CD8-positive, alpha-beta memory T cell (primary cell): ENCODE measurements around the gene S100A5. TPM values are rescaled to one million over a fixed set of nuclear protein-coding genes. Genes with fewer than 3 reads are reported as not detected.

ENCODE experiments used
- CTCF ChIA-PET: fragments of 350-600 bp; sonication (Branson Sonifier 250); formaldehyde crosslinking; loops from one replicate; lab custom pipeline; 2021; ENCODE audit warnings: antibody characterized with exemption; lab: Charles Lee
- POLR2A ChIA-PET: fragments of 350-600 bp; sonication (Branson Sonifier 250); formaldehyde crosslinking; loops from one replicate; lab custom pipeline; 2021; ENCODE audit warnings: antibody characterized with exemption; lab: Charles Lee
- DNase-seq, 5 donors: peaks; one replicate each; pipeline versions ENCODE4 v3.0.0 to v3.0.0-alpha.2; 2020 to 2022; ENCODE audit warnings: mixed read lengths in 1 of 5
- H3K27ac ChIP-seq: one replicate; pipeline ENCODE4 v1.7.0; 2013; ENCODE audit warnings: low read depth, mild to moderate bottlenecking, low read length, moderate library complexity
- H3K27me3 ChIP-seq: 2 replicates; pipeline ENCODE4 v1.7.0; 2013; ENCODE audit warnings: low read length, mild to moderate bottlenecking; ENCODE audit not compliant: insufficient read depth, poor library complexity, severe bottlenecking
- H3K36me3 ChIP-seq: 2 replicates; pipeline ENCODE4 v1.7.0; 2013; ENCODE audit warnings: mild to moderate bottlenecking, low read length, moderate library complexity; ENCODE audit not compliant: insufficient read depth
- H3K4me1 ChIP-seq: 2 replicates; pipeline ENCODE4 v1.7.0; 2013; ENCODE audit warnings: mild to moderate bottlenecking, low read length, moderate library complexity; ENCODE audit not compliant: insufficient read depth
- H3K4me3 ChIP-seq: 2 replicates; pipeline ENCODE4 v1.7.0; 2013; ENCODE audit warnings: mild to moderate bottlenecking, low read length
- H3K9me3 ChIP-seq: 2 replicates; pipeline ENCODE4 v1.7.0; 2013; ENCODE audit warnings: mild to moderate bottlenecking, low read length
- H3K27ac Mint-ChIP-seq, 8 donors: one replicate each; pipeline ENCODE4 v1.8.0; 2020 to 2021; ENCODE audit warnings: mixed read lengths in 8 of 8, mild to moderate bottlenecking in 6 of 8, inconsistent platforms in 3 of 8, moderate library complexity in 3 of 8
- H3K27me3 Mint-ChIP-seq, 2 donors: one replicate each; pipeline ENCODE4 v1.8.0; 2020 to 2021; ENCODE audit warnings: mixed read lengths in 2 of 2, mild to moderate bottlenecking in 1 of 2, moderate library complexity in 1 of 2
- H3K36me3 Mint-ChIP-seq, 3 donors: one replicate each; pipeline ENCODE4 v1.8.0; 2020 to 2021; ENCODE audit warnings: mixed read lengths in 3 of 3, inconsistent platforms in 1 of 3, mild to moderate bottlenecking in 1 of 3
- H3K4me1 Mint-ChIP-seq, 3 donors: one replicate each; pipeline ENCODE4 v1.8.0; 2020 to 2021; ENCODE audit warnings: mixed read lengths in 3 of 3, inconsistent platforms in 1 of 3, mild to moderate bottlenecking in 1 of 3
- H3K4me3 Mint-ChIP-seq, 7 donors: one replicate each; pipeline ENCODE4 v1.8.0; 2020 to 2021; ENCODE audit warnings: mixed read lengths in 7 of 7, mild to moderate bottlenecking in 6 of 7, moderate library complexity in 4 of 7, inconsistent platforms in 2 of 7
- H3K9me3 Mint-ChIP-seq, 5 donors: one replicate each; pipeline ENCODE4 v1.8.0; 2020 to 2022; ENCODE audit warnings: mixed read lengths in 5 of 5, mild to moderate bottlenecking in 3 of 5, moderate library complexity in 2 of 5, inconsistent platforms in 1 of 5
- polyA plus RNA-seq: library from polyadenylated mRNA; unstranded; fragments of 300-500 nt; fragmentation: Illumina TruSeq; gene quantifications from one replicate; pipeline ENCODE4 v1.2.3, GENCODE V29; 2021
- total RNA-seq, 2 experiments: library from RNA; stranded (reverse); gene quantifications; one replicate each; pipeline ENCODE4 v1.2.3, GENCODE V29; 2021

The S100A5 gene
- total and polyA plus RNA-seq, 3 experiments from 2014 or later, result 0.61 to 1.6 (median 1.5) TPM

DNA sequence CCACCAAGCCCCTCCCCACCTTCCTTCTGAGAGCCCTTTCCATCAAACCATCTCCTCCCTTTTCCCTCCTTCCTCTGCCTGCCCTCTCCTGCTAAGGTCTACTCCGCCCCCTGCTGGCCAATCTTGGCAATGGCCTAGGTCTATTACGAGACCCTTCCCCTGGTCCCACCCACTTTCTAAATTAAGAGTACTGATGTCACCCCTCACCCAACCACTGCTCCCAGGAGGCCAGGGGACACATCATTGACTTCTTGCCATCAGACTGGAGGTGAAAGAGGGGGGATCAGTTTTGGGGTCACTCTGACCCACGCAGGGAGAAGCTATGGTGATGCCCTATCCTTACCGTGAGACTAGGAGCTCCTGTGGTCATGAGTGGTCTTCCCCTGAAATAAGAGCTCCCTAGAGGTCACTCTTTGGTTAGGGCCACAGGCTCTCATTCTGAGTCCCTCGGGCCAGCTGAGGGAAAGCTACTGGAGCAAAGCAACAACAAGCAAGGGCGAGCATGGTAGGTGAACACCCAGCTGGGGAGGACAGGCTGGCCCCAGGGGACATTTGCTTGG lies 45.7 kb downstream of the S100A5 start:
- Mint-ChIP-seq H3K4me1 (no peaks in the 10 kb centered on the region), H3K4me3 (no peak overlapping the region), H3K27ac (no peak overlapping the region), H3K9me3 (no peaks in the 10 kb centered on the region), H3K36me3 (no peaks in the 10 kb centered on the region), H3K27me3 (peaks cover 25 to 53% of the 10 kb centered on the region in 2 donors)
- ChIA-PET POLR2A (no interaction called here), CTCF (interaction anchor here (0.7 to 4.8 kb wide), 19 partner anchors 9 to 259 kb away, joined by 3 to 35 read pairs (median 3); partner anchors contain the start of genes PGLYRP4, S100A3 and S100A9)
- Histone ChIP-seq H3K27me3 (peaks cover 5% of the 10 kb centered on the region), H3K4me1 (no peaks in the 10 kb centered on the region), H3K9me3 (no peaks in the 10 kb centered on the region), H3K36me3 (no peaks in the 10 kb centered on the region), H3K27ac (no peak overlapping the region), H3K4me3 (no peak overlapping the region)
- peak; percentile 38 to 78 (median 61) for DNase-seq

DNA sequence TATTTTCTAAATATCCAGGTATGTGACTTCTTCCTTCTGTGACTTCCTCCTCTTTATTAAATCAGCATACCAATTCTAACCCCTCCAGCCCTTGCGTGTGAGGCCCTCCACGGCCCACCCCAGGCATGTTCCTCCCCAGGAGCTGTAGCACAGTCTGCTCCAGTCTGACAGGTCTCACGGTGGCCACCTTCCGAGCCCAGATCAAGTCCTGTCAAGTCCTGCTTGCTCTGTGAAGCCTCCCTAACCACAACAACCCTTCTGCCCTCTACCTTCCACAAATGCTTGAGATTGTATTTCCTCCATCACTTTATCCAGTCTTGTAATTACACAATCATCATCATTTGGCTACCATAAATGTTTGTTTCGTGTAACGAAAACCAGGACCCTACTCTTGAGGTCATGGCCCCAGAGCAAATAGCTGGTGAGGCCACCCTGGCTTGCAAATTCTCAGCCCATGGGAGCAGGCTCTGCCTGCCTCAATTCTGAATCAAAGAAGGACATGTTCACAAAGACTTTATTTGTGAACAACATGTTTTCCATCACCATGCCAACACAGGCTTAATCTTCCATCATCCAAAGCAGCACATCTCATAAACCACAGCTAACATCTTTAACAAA lies 47.3 kb downstream of the S100A5 start:
- DNase-seq, result no peak
- Mint-ChIP-seq H3K36me3 (no peaks in the 10 kb centered on the region), H3K4me3 (no peak overlapping the region), H3K27me3 (peaks cover 19 to 42% of the 10 kb centered on the region in 2 donors), H3K9me3 (no peaks in the 10 kb centered on the region), H3K4me1 (no peaks in the 10 kb centered on the region), H3K27ac (peak overlapping the region in 1 of 8 donors; percentile 54)
- ChIA-PET CTCF (interaction anchor here (2.2 to 4.8 kb wide), 2 partner anchors 28 to 140 kb away, joined by 8 to 35 read pairs; no protein-coding TSS in a partner anchor), POLR2A (no interaction called here)
- Histone ChIP-seq H3K36me3 (no peaks in the 10 kb centered on the region), H3K27ac (no peak overlapping the region), H3K4me1 (no peaks in the 10 kb centered on the region), H3K9me3 (no peaks in the 10 kb centered on the region), H3K27me3 (no peaks in the 10 kb centered on the region), H3K4me3 (no peak overlapping the region)

DNA sequence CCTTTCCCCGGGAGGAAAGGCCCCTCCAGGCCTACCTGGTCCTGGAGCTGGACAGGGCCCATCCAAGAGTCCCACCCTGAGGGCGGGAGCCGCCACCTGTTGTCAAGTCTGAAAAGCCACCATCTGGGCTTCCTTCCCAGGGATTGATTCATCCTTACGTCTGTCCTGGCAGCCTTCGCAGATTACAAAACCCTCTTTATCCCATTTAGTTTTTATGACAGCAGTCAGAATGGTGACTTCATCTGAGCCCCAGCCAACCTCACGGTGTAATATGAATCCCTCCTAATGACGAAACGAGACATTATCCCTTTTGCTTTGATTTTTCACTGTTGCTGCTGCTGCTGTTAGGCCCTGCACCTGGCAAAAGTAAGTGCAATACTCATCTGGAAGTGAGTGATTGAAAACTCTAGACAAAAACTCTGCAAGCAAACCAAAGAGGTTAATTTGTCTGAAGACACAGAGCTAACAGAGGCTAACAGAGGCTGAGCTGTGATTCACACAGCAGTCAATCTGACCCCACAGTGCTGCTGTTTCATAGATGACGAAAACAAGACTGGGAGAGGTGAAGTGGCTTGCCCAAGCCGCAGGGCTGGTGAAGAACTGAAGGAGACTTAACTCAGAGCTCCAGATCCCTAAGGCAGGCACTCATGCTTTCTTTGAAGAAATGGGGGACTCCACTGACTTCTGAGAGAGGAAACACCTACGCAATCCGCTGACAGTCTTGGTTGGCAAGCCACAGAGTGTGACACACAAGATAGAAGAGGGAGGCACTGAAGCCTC lies 50.3 kb downstream of the S100A5 start:
- no peaks in the 10 kb centered on the region for H3K9me3 ChIP-seq
- CTCF ChIA-PET, result interaction anchor here (0.6 kb wide), 1 partner anchor 295 kb away, joined by 3 read pairs; no protein-coding TSS in a partner anchor

GRCh38 chr1:153488731-153489130 lies 52.0 kb downstream of the S100A5 start:
- CTCF ChIA-PET, result interaction anchor here (0.6 to 1.1 kb wide), 2 partner anchors 10 to 244 kb away, joined by 3 read pairs; no protein-coding TSS in a partner anchor
- Histone ChIP-seq H3K4me1 (no peaks in the 10 kb centered on the region), H3K27ac (no peak overlapping the region), H3K9me3 (no peaks in the 10 kb centered on the region), H3K36me3 (no peaks in the 10 kb centered on the region), H3K4me3 (no peak overlapping the region), H3K27me3 (peaks cover 4% of the 10 kb centered on the region)
- POLR2A ChIA-PET, result no interaction called here
- H3K9me3 Mint-ChIP-seq, result no peaks in the 10 kb centered on the region
- no peak overlapping the region for H3K4me3 Mint-ChIP-seq
- no peak for DNase-seq
- H3K4me1 Mint-ChIP-seq, result no peaks in the 10 kb centered on the region
- H3K27ac Mint-ChIP-seq, result peak overlapping the region in 1 of 8 donors; percentile 33
- H3K36me3 Mint-ChIP-seq, result peaks cover 0 to 3% (median 0%) of the 10 kb centered on the region in 3 donors
- H3K27me3 Mint-ChIP-seq, result peaks cover 18 to 44% of the 10 kb centered on the region in 2 donors

More for the DNA sequence above, 50.3 kb downstream of the S100A5 start:
- Histone ChIP-seq H3K36me3 (no peaks in the 10 kb centered on the region), H3K27me3 (no peaks in the 10 kb centered on the region), H3K27ac (no peak overlapping the region), H3K4me1 (no peaks in the 10 kb centered on the region), H3K4me3 (no peak overlapping the region)
- Mint-ChIP-seq H3K9me3 (no peaks in the 10 kb centered on the region), H3K27ac (peak overlapping the region in 1 of 8 donors; percentile 66), H3K27me3 (peaks cover 16 to 36% of the 10 kb centered on the region in 2 donors), H3K4me3 (no peak overlapping the region), H3K4me1 (no peaks in the 10 kb centered on the region), H3K36me3 (no peaks in the 10 kb centered on the region)
- POLR2A ChIA-PET, result no interaction called here
- no peak for DNase-seq

GRCh38 chr1:153487707-153488106 lies 53.0 kb downstream of the S100A5 start:
- POLR2A ChIA-PET, result no interaction called here
- no peak overlapping the region for H3K4me3 Mint-ChIP-seq
- CTCF ChIA-PET, result no interaction called here
- Histone ChIP-seq H3K4me3 (no peak overlapping the region), H3K9me3 (no peaks in the 10 kb centered on the region), H3K27ac (no peak overlapping the region), H3K36me3 (no peaks in the 10 kb centered on the region), H3K27me3 (peaks cover 7% of the 10 kb centered on the region), H3K4me1 (no peaks in the 10 kb centered on the region)
- peaks cover 18 to 50% of the 10 kb centered on the region in 2 donors for H3K27me3 Mint-ChIP-seq
- DNase-seq, result no peak
- no peak overlapping the region for H3K27ac Mint-ChIP-seq
- no peaks in the 10 kb centered on the region for H3K9me3 Mint-ChIP-seq
- peaks cover 0 to 3% (median 0%) of the 10 kb centered on the region in 3 donors for H3K36me3 Mint-ChIP-seq
- H3K4me1 Mint-ChIP-seq, result no peaks in the 10 kb centered on the region

Other genes with a start within 250 kb of the S100A5 start
- gene PGLYRP3, start 228.0 kb downstream of the S100A5 start, total RNA-seq, result not detected
- gene PGLYRP3, start 228.0 kb downstream of the S100A5 start, polyA plus RNA-seq, result not detected
- not detected for gene PGLYRP4, start 192.1 kb downstream of the S100A5 start, total RNA-seq
- gene PGLYRP4, start 192.1 kb downstream of the S100A5 start, polyA plus RNA-seq, result not detected
- 1 to 10 TPM; 1.6 to 2.3 TPM for gene S100A9, start 183.1 kb downstream of the S100A5 start, total RNA-seq
- gene S100A9, start 183.1 kb downstream of the S100A5 start, polyA plus RNA-seq, result 4.7 TPM
- not detected for gene S100A12, start 165.3 kb downstream of the S100A5 start, total RNA-seq
- not detected for gene S100A12, start 165.3 kb downstream of the S100A5 start, polyA plus RNA-seq
- gene S100A8, start 149.9 kb downstream of the S100A5 start, total RNA-seq, result not detected
- gene S100A8, start 149.9 kb downstream of the S100A5 start, polyA plus RNA-seq, result not detected
- not detected for gene S100A7A, start 124.4 kb downstream of the S100A5 start, total RNA-seq
- not detected for gene S100A7A, start 124.4 kb downstream of the S100A5 start, polyA plus RNA-seq
- not detected for gene S100A7, start 80.3 kb downstream of the S100A5 start, total RNA-seq
- gene S100A7, start 80.3 kb downstream of the S100A5 start, polyA plus RNA-seq, result not detected
- 100 to 1,000 TPM; 244 to 254 TPM for gene S100A6, start 4.9 kb downstream of the S100A5 start, total RNA-seq
- 892 TPM for gene S100A6, start 4.9 kb downstream of the S100A5 start, polyA plus RNA-seq
- gene S100A4, start 4.9 kb upstream of the S100A5 start, total RNA-seq, result 100 to 1,000 TPM; 125 to 132 TPM
- gene S100A4, start 4.9 kb upstream of the S100A5 start, polyA plus RNA-seq, result 2,575 TPM
- gene S100A3, start 8.3 kb upstream of the S100A5 start, total RNA-seq, result not detected
- gene S100A3, start 8.3 kb upstream of the S100A5 start, polyA plus RNA-seq, result not detected
- gene S100A2, start 24.9 kb upstream of the S100A5 start, total RNA-seq, result 1 to 10 TPM in 1 of 2 experiments, under 1 TPM in 1; 0.81 to 1.1 TPM
- gene S100A2, start 24.9 kb upstream of the S100A5 start, polyA plus RNA-seq, result 0.72 TPM
- not detected for gene S100A16, start 72.2 kb upstream of the S100A5 start, total RNA-seq
- gene S100A16, start 72.2 kb upstream of the S100A5 start, polyA plus RNA-seq, result not detected
- gene S100A14, start 75.4 kb upstream of the S100A5 start, total RNA-seq, result not detected
- not detected for gene S100A14, start 75.4 kb upstream of the S100A5 start, polyA plus RNA-seq
- gene S100A13, start 86.6 kb upstream of the S100A5 start, total RNA-seq, result 1 to 10 TPM; 5.5 to 7.6 TPM
- gene S100A13, start 86.6 kb upstream of the S100A5 start, polyA plus RNA-seq, result 1.3 TPM
- not detected for gene S100A1, start 87.5 kb upstream of the S100A5 start, total RNA-seq
- 0.07 TPM for gene S100A1, start 87.5 kb upstream of the S100A5 start, polyA plus RNA-seq
- 10 to 100 TPM; 95.9 to 98.9 TPM for gene CHTOP, start 93.1 kb upstream of the S100A5 start, total RNA-seq
- gene CHTOP, start 93.1 kb upstream of the S100A5 start, polyA plus RNA-seq, result 70.2 TPM
- gene SNAPIN, start 117.8 kb upstream of the S100A5 start, total RNA-seq, result 10 to 100 TPM; 36.7 to 39.0 TPM
- gene SNAPIN, start 117.8 kb upstream of the S100A5 start, polyA plus RNA-seq, result 87.7 TPM
- gene ILF2, start 130.1 kb upstream of the S100A5 start, total RNA-seq, result 100 to 1,000 TPM; 379 to 394 TPM
- gene ILF2, start 130.1 kb upstream of the S100A5 start, polyA plus RNA-seq, result 126 TPM
- not detected for gene NPR1, start 137.8 kb upstream of the S100A5 start, total RNA-seq
- not detected for gene NPR1, start 137.8 kb upstream of the S100A5 start, polyA plus RNA-seq
- 10 to 100 TPM; 58.2 to 61.1 TPM for gene INTS3, start 187.1 kb upstream of the S100A5 start, total RNA-seq
- 11.9 TPM for gene INTS3, start 187.1 kb upstream of the S100A5 start, polyA plus RNA-seq
- gene SLC27A3, start 234.5 kb upstream of the S100A5 start, total RNA-seq, result 10 to 100 TPM in 1 of 2 experiments, 1 to 10 TPM in 1; 9.9 to 11.3 TPM
- 29.3 TPM for gene SLC27A3, start 234.5 kb upstream of the S100A5 start, polyA plus RNA-seq